ENCODE data around the gene AOC2.
A peak's percentile ranks its signal among the peaks of the same experiment; 100 is the strongest.

AOC2 gene

GRCh38 chr17:42821176-42821575 lies 23.2 kb upstream of the AOC2 start:
- no peak for DNase-seq
- in situ Hi-C loops (cut with HindIII; ENCODE audit: low pct_ligation_motif_present, low pct_unique_long_range_greater_than_20kb, low sequenced_read_pairs): no loop called here

GRCh38 chr17:42827472-42827871 lies 16.9 kb upstream of the AOC2 start:
- in situ Hi-C loops (cut with HindIII; ENCODE audit: low pct_ligation_motif_present, low pct_unique_long_range_greater_than_20kb, low sequenced_read_pairs): no loop called here
- no peak for DNase-seq

- in situ Hi-C loops (cut with HindIII; ENCODE audit: low pct_ligation_motif_present, low pct_unique_long_range_greater_than_20kb, low sequenced_read_pairs): no loop called here
These were observed 13.4 kb upstream of the AOC2 start for GRCh38 chr17:42830971-42831370.

GRCh38 chr17:42832213-42832933 lies 12.0 kb upstream of the AOC2 start:
- in situ Hi-C loops (cut with HindIII; ENCODE audit: low pct_ligation_motif_present, low pct_unique_long_range_greater_than_20kb, low sequenced_read_pairs): no loop called here

More at GRCh38 chr17:42830971-42831370, 13.4 kb upstream of the AOC2 start:
- no peak for DNase-seq

GRCh38 chr17:42832934-42833766 lies 11.2 kb upstream of the AOC2 start, which contains the start of gene PSME3:
PSME3 (plus strand) TSS chr17:42833397; CDS start chr17:42833632, 235 bp downstream.
- DNase-seq: peak; percentile 92
- in situ Hi-C loops (cut with HindIII; ENCODE audit: low pct_ligation_motif_present, low pct_unique_long_range_greater_than_20kb, low sequenced_read_pairs): no loop called here

More at GRCh38 chr17:42832213-42832933, 12.0 kb upstream of the AOC2 start:
- no peak for DNase-seq

- in situ Hi-C loops (cut with HindIII; ENCODE audit: low pct_ligation_motif_present, low pct_unique_long_range_greater_than_20kb, low sequenced_read_pairs): no loop called here
- no peak for DNase-seq
These were observed 10.5 kb upstream of the AOC2 start for GRCh38 chr17:42833767-42834422.

GRCh38 chr17:42835732-42836131 lies 8.6 kb upstream of the AOC2 start:
- no peak for DNase-seq
- in situ Hi-C loops (cut with HindIII; ENCODE audit: low pct_ligation_motif_present, low pct_unique_long_range_greater_than_20kb, low sequenced_read_pairs): no loop called here

GRCh38 chr17:42841975-42842685 lies 2.2 kb upstream of the AOC2 start:
- no peak for DNase-seq
- in situ Hi-C loops (cut with HindIII; ENCODE audit: low pct_ligation_motif_present, low pct_unique_long_range_greater_than_20kb, low sequenced_read_pairs): no loop called here

GRCh38 chr17:42843358-42843934 lies 934 bp upstream of the AOC2 start:
- peak; percentile 76 for DNase-seq
- in situ Hi-C loops (cut with HindIII; ENCODE audit: low pct_ligation_motif_present, low pct_unique_long_range_greater_than_20kb, low sequenced_read_pairs): no loop called here

GRCh38 chr17:42844761-42845555 lies 578 bp downstream of the AOC2 start:
- no peak for DNase-seq
- in situ Hi-C loops (cut with HindIII; ENCODE audit: low pct_ligation_motif_present, low pct_unique_long_range_greater_than_20kb, low sequenced_read_pairs): no loop called here

GRCh38 chr17:42845556-42845917 lies 1.2 kb downstream of the AOC2 start:
- DNase-seq: no peak
- in situ Hi-C loops (cut with HindIII; ENCODE audit: low pct_ligation_motif_present, low pct_unique_long_range_greater_than_20kb, low sequenced_read_pairs): no loop called here

- no peak for DNase-seq
- in situ Hi-C loops (cut with HindIII; ENCODE audit: low pct_ligation_motif_present, low pct_unique_long_range_greater_than_20kb, low sequenced_read_pairs): no loop called here
These were observed 1.7 kb downstream of the AOC2 start for GRCh38 chr17:42845918-42846593.

GRCh38 chr17:42846594-42847280 lies 2.4 kb downstream of the AOC2 start:
- no peak for DNase-seq
- in situ Hi-C loops (cut with HindIII; ENCODE audit: low pct_ligation_motif_present, low pct_unique_long_range_greater_than_20kb, low sequenced_read_pairs): no loop called here

- in situ Hi-C loops (cut with HindIII; ENCODE audit: low pct_ligation_motif_present, low pct_unique_long_range_greater_than_20kb, low sequenced_read_pairs): no loop called here
- no peak for DNase-seq
These were observed 3.7 kb downstream of the AOC2 start for GRCh38 chr17:42848093-42848492.

GRCh38 chr17:42849031-42849430 lies 4.7 kb downstream of the AOC2 start:
- no peak for DNase-seq
- in situ Hi-C loops (cut with HindIII; ENCODE audit: low pct_ligation_motif_present, low pct_unique_long_range_greater_than_20kb, low sequenced_read_pairs): no loop called here

GRCh38 chr17:42849451-42850181 lies 5.2 kb downstream of the AOC2 start:
- in situ Hi-C loops (cut with HindIII; ENCODE audit: low pct_ligation_motif_present, low pct_unique_long_range_greater_than_20kb, low sequenced_read_pairs): no loop called here
- peak; percentile 10 for DNase-seq

All from ACHN (cell line).